Measurements from ENCODE around the gene ITGBL1.

- TF ChIP-seq, protein P1, sequence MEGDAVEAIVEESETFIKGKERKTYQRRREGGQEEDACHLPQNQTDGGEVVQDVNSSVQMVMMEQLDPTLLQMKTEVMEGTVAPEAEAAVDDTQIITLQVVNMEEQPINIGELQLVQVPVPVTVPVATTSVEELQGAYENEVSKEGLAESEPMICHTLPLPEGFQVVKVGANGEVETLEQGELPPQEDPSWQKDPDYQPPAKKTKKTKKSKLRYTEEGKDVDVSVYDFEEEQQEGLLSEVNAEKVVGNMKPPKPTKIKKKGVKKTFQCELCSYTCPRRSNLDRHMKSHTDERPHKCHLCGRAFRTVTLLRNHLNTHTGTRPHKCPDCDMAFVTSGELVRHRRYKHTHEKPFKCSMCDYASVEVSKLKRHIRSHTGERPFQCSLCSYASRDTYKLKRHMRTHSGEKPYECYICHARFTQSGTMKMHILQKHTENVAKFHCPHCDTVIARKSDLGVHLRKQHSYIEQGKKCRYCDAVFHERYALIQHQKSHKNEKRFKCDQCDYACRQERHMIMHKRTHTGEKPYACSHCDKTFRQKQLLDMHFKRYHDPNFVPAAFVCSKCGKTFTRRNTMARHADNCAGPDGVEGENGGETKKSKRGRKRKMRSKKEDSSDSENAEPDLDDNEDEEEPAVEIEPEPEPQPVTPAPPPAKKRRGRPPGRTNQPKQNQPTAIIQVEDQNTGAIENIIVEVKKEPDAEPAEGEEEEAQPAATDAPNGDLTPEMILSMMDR (conservative IDR thresholded peaks at IDR 0.05; ENCODE audit: low read length) = no peak
- TF ChIP-seq EZH2phosphoT487 (IDR thresholded peaks at IDR 0.05; ENCODE audit: borderline replicate concordance) = no peak
These were observed 243.5 kb downstream of the ITGBL1 start for GRCh38 chr13:101695870-101696516.

All from Loucy (cell line).